Sigmoid colon (tissue), 7 donors: Measurements from ENCODE around the gene RNF144B. TPM values are rescaled to one million over a fixed set of nuclear protein-coding genes. Genes with fewer than 3 reads are reported as not detected.
A peak's percentile ranks its signal among the peaks of the same experiment; 100 is the strongest.

Experiments used
- DNase-seq: peaks from one replicate; pipeline ENCODE4 v3.0.0-alpha.2; 2019
- H3K27ac ChIP-seq, 4 donors: fragments of 200-600 bp; sonication (generic); one replicate each; pipeline ENCODE4 v1.5.1; 2016 to 2019; ENCODE audit warnings: mild to moderate bottlenecking in 1 of 4
- H3K27me3 ChIP-seq, 3 donors: fragments of 200-600 bp; sonication (generic); one replicate each; pipeline ENCODE4 v1.5.1; 2019; ENCODE audit warnings: mild to moderate bottlenecking in 1 of 3
- H3K36me3 ChIP-seq, 4 donors: fragments of 200-600 bp; sonication (generic); one replicate each; pipeline ENCODE4 v1.5.1; 2016 to 2019
- H3K4me1 ChIP-seq, 4 donors: fragments of 200-600 bp; sonication (generic); one replicate each; pipeline ENCODE4 v1.5.1; 2017 to 2019
- H3K4me3 ChIP-seq, 4 donors: fragments of 200-600 bp; sonication (generic); one replicate each; pipeline ENCODE4 v1.5.1; 2017 to 2019; ENCODE audit warnings: mild to moderate bottlenecking in 2 of 4, moderate library complexity in 1 of 4
- H3K9me3 ChIP-seq, 4 donors: fragments of 200-600 bp in 3 of 4; sonication (generic) in 3 of 4; one replicate each; pipeline versions ENCODE4 v1.5.1 to v1.6.1; 2013 to 2019
- EP300 ChIP-seq, 4 donors: sonication (generic); formaldehyde crosslinking; IDR thresholded peaks; one replicate each; pipeline ENCODE4 v1.6.1; 2017; ENCODE audit warnings: antibody characterized with exemption in 4 of 4
- POLR2A ChIP-seq, 2 donors: fragments of 450-650 bp; IDR thresholded peaks; one replicate each; pipeline ENCODE4 v1.6.1; 2016; ENCODE audit warnings: antibody characterized with exemption in 2 of 2, mild to moderate bottlenecking in 2 of 2, moderate library complexity in 2 of 2
- POLR2AphosphoS5 ChIP-seq, 4 donors: sonication (generic); formaldehyde crosslinking; IDR thresholded peaks; one replicate each; pipeline ENCODE4 v1.6.1; 2017; ENCODE audit warnings: antibody characterized with exemption in 4 of 4
- WGBS, 2 donors: extraction: QIAGEN DNeasy Blood & Tissue Kit; methylation state at CpG; one replicate each; pipeline ENCODE4 v1.1.7; 2013; 5-methylcytosine and 5-hydroxymethylcytosine counted together
- intact Hi-C: fragments of 100-400 bp; cut with DNase I; formaldehyde crosslinking; loops from one replicate; pipeline ENCODE4 v1.15.1; 2023
- polyA plus RNA-seq, 3 donors: library from polyadenylated mRNA; stranded (reverse); fragments of 200-250 nt; gene quantifications; one replicate each; pipeline ENCODE4 v1.2.3, GENCODE V29; 2013
- total RNA-seq, 4 donors: library from RNA; depleted of rRNA; stranded (reverse); fragments of >200 nt; gene quantifications; one replicate each; pipeline ENCODE4 v1.1.0, GENCODE V29; 2016
- TF ChIP-seq, protein P1 (sequence below), 4 experiments: fragments of 450-650 bp in 3 of 4; fragments of 200-600 bp in 1 of 4; IDR thresholded peaks; one replicate each; pipeline ENCODE4 v1.5.1; 2016 to 2019; ENCODE audit warnings: antibody characterized with exemption in 4 of 4, mild to moderate bottlenecking in 3 of 4, moderate library complexity in 2 of 4
- donor health status: healthy with polysubstance abuse.
- donor health status: Bipolar disorder and iron deficiency.
- donor health status: healthy.

Gene RNF144B
- total and polyA plus RNA-seq, 7 donors: 1.2 to 14.8 (median 4.6) TPM

DNA sequence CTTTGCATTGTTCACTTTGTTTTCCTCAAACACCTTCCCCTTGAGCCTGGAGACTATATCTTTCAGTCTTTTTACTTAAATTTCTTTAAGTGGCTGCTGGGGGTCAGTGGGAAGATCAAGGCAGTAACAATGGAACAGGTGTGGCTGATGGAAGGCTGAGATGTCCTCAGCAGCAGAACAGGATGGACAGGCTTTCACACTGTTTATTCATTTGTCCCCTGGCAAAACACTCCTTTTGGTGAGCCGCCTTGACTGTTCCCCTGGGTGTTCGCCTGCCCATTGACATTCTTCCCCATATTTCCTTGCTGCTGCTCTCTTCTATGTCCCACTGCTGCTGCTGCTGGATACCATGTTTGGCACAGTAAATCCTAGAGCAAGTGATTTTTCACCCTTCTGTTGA is 38.1 kb downstream of the RNF144B start:
- Histone ChIP-seq H3K27me3 (no peaks in the 10 kb centered on the region), H3K4me1 (peaks cover 0 to 20% (median 6%) of the 10 kb centered on the region in 4 donors), H3K9me3 (no peaks in the 10 kb centered on the region), H3K27ac (no peak overlapping the region), H3K4me3 (no peak overlapping the region), H3K36me3 (no peaks in the 10 kb centered on the region)
- WGBS, 2 donors: 88 to 96% methylated on average over 2 of the region's 2 CpGs
- no peak for DNase-seq
- intact Hi-C loops: no loop called here
- TF ChIP-seq, protein P1, sequence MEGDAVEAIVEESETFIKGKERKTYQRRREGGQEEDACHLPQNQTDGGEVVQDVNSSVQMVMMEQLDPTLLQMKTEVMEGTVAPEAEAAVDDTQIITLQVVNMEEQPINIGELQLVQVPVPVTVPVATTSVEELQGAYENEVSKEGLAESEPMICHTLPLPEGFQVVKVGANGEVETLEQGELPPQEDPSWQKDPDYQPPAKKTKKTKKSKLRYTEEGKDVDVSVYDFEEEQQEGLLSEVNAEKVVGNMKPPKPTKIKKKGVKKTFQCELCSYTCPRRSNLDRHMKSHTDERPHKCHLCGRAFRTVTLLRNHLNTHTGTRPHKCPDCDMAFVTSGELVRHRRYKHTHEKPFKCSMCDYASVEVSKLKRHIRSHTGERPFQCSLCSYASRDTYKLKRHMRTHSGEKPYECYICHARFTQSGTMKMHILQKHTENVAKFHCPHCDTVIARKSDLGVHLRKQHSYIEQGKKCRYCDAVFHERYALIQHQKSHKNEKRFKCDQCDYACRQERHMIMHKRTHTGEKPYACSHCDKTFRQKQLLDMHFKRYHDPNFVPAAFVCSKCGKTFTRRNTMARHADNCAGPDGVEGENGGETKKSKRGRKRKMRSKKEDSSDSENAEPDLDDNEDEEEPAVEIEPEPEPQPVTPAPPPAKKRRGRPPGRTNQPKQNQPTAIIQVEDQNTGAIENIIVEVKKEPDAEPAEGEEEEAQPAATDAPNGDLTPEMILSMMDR (IDR thresholded peaks at IDR 0.05): no peak
- TF ChIP-seq POLR2AphosphoS5 (IDR thresholded peaks at IDR 0.05) (no peak), POLR2A (IDR thresholded peaks at IDR 0.05) (no peak), EP300 (IDR thresholded peaks at IDR 0.05) (no peak)

DNA sequence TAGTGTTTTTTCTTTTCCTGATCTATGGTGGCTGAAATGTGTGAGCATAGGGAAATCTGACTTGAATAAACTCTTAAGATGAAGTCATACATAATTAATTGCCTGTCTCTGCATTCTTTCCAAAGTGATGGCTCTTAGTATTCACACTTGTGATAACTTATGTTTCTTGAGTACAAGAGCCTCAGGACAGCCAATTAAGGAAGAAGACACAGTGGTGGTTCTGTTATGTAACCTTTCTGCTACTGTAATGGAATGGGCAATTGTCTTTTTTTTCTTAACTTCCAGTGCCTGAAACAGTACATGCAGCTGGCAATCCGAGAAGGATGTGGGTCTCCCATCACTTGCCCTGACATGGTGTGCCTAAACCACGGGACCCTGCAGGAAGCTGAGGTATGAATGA is 40.1 kb downstream of the RNF144B start:
- no peaks in the 10 kb centered on the region for H3K9me3 ChIP-seq
- no peak for DNase-seq
- intact Hi-C loops: no loop called here
- H3K36me3 ChIP-seq: no peaks in the 10 kb centered on the region
- no peak for TF ChIP-seq EP300 (IDR thresholded peaks at IDR 0.05)
- peak in 2 of 4 donors; percentile 25 to 47 for TF ChIP-seq POLR2AphosphoS5 (IDR thresholded peaks at IDR 0.05)
- H3K4me3 ChIP-seq: no peak overlapping the region
- peaks cover 0 to 34% (median 20%) of the 10 kb centered on the region in 4 donors for H3K4me1 ChIP-seq
- H3K27ac ChIP-seq: peak overlapping the region in 3 of 4 donors; percentile 15 to 61 (median 18)
- H3K27me3 ChIP-seq: no peaks in the 10 kb centered on the region
- WGBS, 2 donors: 31 to 46% methylated on average over 2 of the region's 2 CpGs

DNA sequence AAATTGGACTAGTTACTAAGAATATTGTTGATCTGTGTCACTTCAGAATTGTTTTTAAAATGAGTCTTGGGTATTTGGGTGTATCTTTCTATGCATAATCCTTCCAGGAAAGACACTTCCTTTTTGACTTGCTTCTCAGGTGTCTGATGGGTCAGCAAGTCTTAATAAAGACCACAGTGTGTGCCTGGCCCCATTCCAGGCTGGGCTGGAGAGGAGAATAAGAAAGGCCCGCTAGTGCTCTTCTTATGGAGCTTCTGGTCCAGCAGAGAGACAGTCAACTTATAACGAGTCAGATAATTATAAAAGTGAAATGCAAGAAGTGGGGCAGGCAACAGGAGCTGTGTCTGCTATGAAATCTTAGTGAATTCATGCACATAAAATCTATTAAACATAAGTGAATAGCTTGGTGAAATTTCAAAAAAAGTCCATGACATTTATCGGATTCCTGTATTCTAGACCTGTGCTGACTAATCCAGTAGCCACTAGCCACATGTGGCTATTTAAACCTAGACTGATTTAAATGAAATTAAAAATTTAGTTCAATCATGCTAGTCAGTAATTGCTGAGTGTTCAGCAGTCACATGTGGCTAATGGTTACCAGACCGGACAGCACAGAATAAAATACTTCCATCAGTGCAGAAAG is 42.6 kb downstream of the RNF144B start:
- H3K27me3 ChIP-seq: no peaks in the 10 kb centered on the region
- 69 to 96% methylated on average over 4 of the region's 4 CpGs for WGBS, 2 donors
- no peaks in the 10 kb centered on the region for H3K9me3 ChIP-seq
- no peaks in the 10 kb centered on the region for H3K36me3 ChIP-seq
- DNase-seq: no peak
- no peak overlapping the region for H3K4me3 ChIP-seq
- H3K4me1 ChIP-seq: peaks cover 0 to 43% (median 22%) of the 10 kb centered on the region in 4 donors
- peak overlapping the region in 1 of 4 donors; percentile 60 for H3K27ac ChIP-seq
- no peak for TF ChIP-seq POLR2A (IDR thresholded peaks at IDR 0.05)
- no peak for TF ChIP-seq EP300 (IDR thresholded peaks at IDR 0.05)
- TF ChIP-seq POLR2AphosphoS5 (IDR thresholded peaks at IDR 0.05): no peak
- TF ChIP-seq, protein P1 (IDR thresholded peaks at IDR 0.05): no peak
- intact Hi-C loops: no loop called here

DNA sequence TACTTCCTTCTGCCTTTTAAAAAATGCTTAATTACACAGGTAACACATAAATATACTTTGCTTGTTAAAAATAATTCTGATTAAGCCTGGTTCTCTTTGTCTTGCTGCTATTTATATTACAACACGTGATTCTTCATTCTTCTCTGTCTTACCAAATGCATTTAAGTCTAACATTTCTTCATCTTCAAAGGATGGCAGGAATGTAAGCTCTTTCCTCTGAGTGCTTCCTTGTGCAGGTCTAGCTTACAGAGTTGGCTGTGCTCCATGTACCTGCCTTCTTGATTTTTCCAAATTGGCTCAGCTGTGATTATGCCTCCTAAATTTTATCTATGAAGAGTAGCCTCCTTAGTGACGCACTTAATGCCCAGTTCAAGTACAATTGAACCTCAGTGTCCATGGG is 44.4 kb downstream of the RNF144B start:
- DNase-seq: no peak
- no peaks in the 10 kb centered on the region for H3K9me3 ChIP-seq
- H3K4me3 ChIP-seq: no peak overlapping the region
- H3K36me3 ChIP-seq: no peaks in the 10 kb centered on the region
- H3K27me3 ChIP-seq: no peaks in the 10 kb centered on the region
- H3K4me1 ChIP-seq: peaks cover 0 to 38% (median 21%) of the 10 kb centered on the region in 4 donors
- peak overlapping the region in 3 of 4 donors; percentile 51 to 60 (median 58) for H3K27ac ChIP-seq
- intact Hi-C loops: no loop called here
- WGBS, 2 donors: 79 to 84% methylated on average over 2 of the region's 2 CpGs
- TF ChIP-seq, protein P1 (IDR thresholded peaks at IDR 0.05): no peak
- no peak for TF ChIP-seq POLR2AphosphoS5 (IDR thresholded peaks at IDR 0.05)
- no peak for TF ChIP-seq POLR2A (IDR thresholded peaks at IDR 0.05)
- TF ChIP-seq EP300 (IDR thresholded peaks at IDR 0.05): no peak

DNA sequence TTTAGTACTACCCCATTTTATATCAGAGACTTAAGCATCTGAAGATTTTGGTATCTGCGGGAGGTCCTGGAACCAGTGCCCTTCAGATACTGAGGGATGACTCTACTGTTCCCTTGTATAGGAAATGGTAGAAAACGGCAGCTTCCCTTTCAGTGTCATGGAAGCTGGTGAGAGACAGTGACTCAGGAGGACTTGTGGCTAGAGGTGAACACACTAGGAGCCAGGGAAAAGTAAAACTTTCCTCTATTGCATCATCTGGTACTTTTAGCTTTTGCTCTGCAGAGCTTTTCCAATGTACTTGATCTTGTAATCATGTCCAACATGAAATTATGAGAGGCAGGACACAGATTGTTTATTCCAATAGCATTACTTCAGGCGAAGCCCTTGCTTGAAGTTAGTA is 45.0 kb downstream of the RNF144B start:
- intact Hi-C loops: no loop called here
- H3K27ac ChIP-seq: peak overlapping the region in 3 of 4 donors; percentile 51 to 60 (median 58)
- H3K4me1 ChIP-seq: peaks cover 0 to 32% (median 19%) of the 10 kb centered on the region in 4 donors
- DNase-seq: no peak
- no peak overlapping the region for H3K4me3 ChIP-seq
- 62 to 92% methylated on average over 3 of the region's 3 CpGs for WGBS, 2 donors
- no peaks in the 10 kb centered on the region for H3K9me3 ChIP-seq
- TF ChIP-seq POLR2A (IDR thresholded peaks at IDR 0.05) (no peak), POLR2AphosphoS5 (IDR thresholded peaks at IDR 0.05) (no peak), EP300 (IDR thresholded peaks at IDR 0.05) (no peak)
- TF ChIP-seq, protein P1 (IDR thresholded peaks at IDR 0.05): no peak
- no peaks in the 10 kb centered on the region for H3K36me3 ChIP-seq
- no peaks in the 10 kb centered on the region for H3K27me3 ChIP-seq
